Fibroblast of lung (primary cell): ENCODE measurements around the gene TMCC2. TPM values are rescaled to one million over a fixed set of nuclear protein-coding genes. Genes with fewer than 3 reads are reported as not detected.

Experiments used
- DNase-seq, 2 donors: peaks; one replicate each; pipeline versions ENCODE4 v3.0.0 to v3.0.0-alpha.2; 2010; ENCODE audit warnings: low read depth in 2 of 2
- H2AFZ ChIP-seq: 2 replicates; pipeline ENCODE4 v1.5.1; 2012; ENCODE audit warnings: low read length, control low read depth, inconsistent platforms
- H3K27ac ChIP-seq: 2 replicates; pipeline ENCODE4 v1.5.1; 2011; ENCODE audit warnings: low read length, control low read depth; ENCODE audit not compliant: insufficient read depth
- H3K27me3 ChIP-seq: 2 replicates; pipeline ENCODE4 v1.5.1; 2011; ENCODE audit warnings: mild to moderate bottlenecking, low read length; ENCODE audit not compliant: control insufficient read depth, insufficient read depth
- H3K36me3 ChIP-seq: 2 replicates; pipeline ENCODE4 v1.5.1; 2011; ENCODE audit warnings: low read length; ENCODE audit not compliant: control insufficient read depth, insufficient read depth
- H3K4me1 ChIP-seq: 2 replicates; pipeline ENCODE4 v1.5.1; 2011; ENCODE audit warnings: low read length; ENCODE audit not compliant: control insufficient read depth, insufficient read depth; ENCODE audit errors: extremely low read depth
- H3K4me2 ChIP-seq: 2 replicates; pipeline ENCODE4 v1.5.1; 2011; ENCODE audit warnings: low read length, control low read depth; ENCODE audit not compliant: insufficient read depth; ENCODE audit errors: extremely low read depth
- H3K4me3 ChIP-seq, 4 experiments: fragments of 200-600 bp in 1 of 4; sonication (generic) in 1 of 4; replicated peaks in 1 of 4; 2 replicates each; pipeline ENCODE4 v1.5.1; 2011 to 2016; ENCODE audit warnings: low read length in 4 of 4, low read depth in 3 of 4, mild to moderate bottlenecking in 3 of 4, control low read depth in 2 of 4, inconsistent platforms in 1 of 4, mixed read lengths in 1 of 4; ENCODE audit not compliant: insufficient read depth in 1 of 4; ENCODE audit errors: control extremely low read depth in 1 of 4
- H3K79me2 ChIP-seq: 2 replicates; pipeline ENCODE4 v1.5.1; 2012; ENCODE audit warnings: mild to moderate bottlenecking, low read length, inconsistent platforms; ENCODE audit not compliant: control insufficient read depth, insufficient read depth
- H3K9ac ChIP-seq: 2 replicates; pipeline ENCODE4 v1.5.1; 2011; ENCODE audit warnings: mild to moderate bottlenecking, low read length, control low read depth; ENCODE audit not compliant: insufficient read depth
- H3K9me3 ChIP-seq: 2 replicates; pipeline ENCODE4 v1.5.1; 2012; ENCODE audit warnings: low read depth, low read length; ENCODE audit not compliant: control insufficient read depth, insufficient read depth
- H4K20me1 ChIP-seq: 2 replicates; pipeline ENCODE4 v1.5.1; 2011; ENCODE audit warnings: low read length; ENCODE audit not compliant: control insufficient read depth, insufficient read depth; ENCODE audit errors: extremely low read depth
- EZH2 ChIP-seq: IDR thresholded peaks from 2 replicates; pipeline ENCODE4 v1.5.1; 2012; ENCODE audit warnings: low read length, control low read depth, mild to moderate bottlenecking; ENCODE audit errors: missing control alignments
- polyA plus RNA-seq, 2 donors: library from polyadenylated mRNA; depleted of rRNA in 1 of 2; stranded (reverse) in 1 of 2; unstranded in 1 of 2; fragments of >200 nt; gene quantifications; 2 replicates each; pipeline ENCODE4 v1.2.1, GENCODE V29; 2011 to 2012; ENCODE audit warnings: missing spikeins in 1 of 2
- total RNA-seq: library from RNA; depleted of rRNA; stranded (reverse); fragments of >200 nt; gene quantifications from 2 replicates; pipeline ENCODE4 v1.2.1, GENCODE V29; 2014
- TF ChIP-seq, protein P1 (sequence below), 2 donors: IDR thresholded peaks in 1 of 2; conservative IDR thresholded peaks in 1 of 2; 1 replicate in 1 of 2; 2 replicates in 1 of 2; pipeline ENCODE4 v1.5.1; 2011 to 2012; ENCODE audit warnings: low read length in 2 of 2, control low read depth in 1 of 2, inconsistent platforms in 1 of 2, low read depth in 1 of 2, mild to moderate bottlenecking in 1 of 2

TMCC2 gene
- total and polyA plus RNA-seq, 2 donors (not counting 1 experiment from before 2014, with no cell fraction given): 2.3 to 6.9 TPM

DNA sequence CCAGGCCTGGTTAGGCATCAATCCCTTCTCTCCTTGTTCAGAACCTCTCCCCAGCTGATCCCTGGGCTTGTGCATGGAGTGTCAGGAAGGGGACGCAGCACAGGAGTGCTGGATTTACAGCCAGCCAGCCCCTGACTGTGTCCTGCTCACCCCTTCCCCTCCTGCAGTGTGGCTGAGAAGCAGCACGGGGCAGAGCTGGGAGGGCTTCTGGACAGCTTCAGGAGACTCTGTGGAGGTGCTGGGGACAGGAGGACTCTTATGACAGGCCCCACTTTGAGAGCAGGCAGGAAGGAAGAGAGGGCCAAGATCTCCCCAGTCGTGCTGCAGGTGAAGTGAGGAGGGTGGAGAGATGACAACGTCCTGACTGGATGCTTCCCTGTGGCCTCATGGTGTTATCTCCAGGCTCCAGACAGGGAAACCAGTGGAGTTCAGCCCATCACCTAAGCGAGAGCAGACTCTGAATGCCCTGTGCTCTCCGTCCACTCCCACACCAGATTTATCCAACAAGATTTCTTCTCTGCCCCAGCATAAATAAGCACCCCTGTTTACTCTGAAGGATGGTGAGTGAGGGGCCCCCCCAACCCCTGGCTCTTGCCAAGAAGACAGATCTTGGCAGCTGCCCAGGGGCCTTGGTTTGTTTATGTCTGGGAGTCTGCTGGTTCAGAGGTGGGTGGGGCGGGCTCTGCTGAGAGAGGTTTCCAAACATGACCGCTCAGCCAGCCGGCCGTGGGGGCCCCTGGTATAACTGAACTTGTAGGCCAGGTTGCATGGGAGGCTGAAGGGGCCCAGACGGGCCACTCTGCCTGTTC lies 21.3 kb downstream of the TMCC2 start:
- H2AFZ ChIP-seq: no peak overlapping the region
- no peaks in the 10 kb centered on the region for H3K36me3 ChIP-seq
- H3K27ac ChIP-seq: no peak overlapping the region
- peak overlapping the region; percentile 4 for H3K9ac ChIP-seq
- no peaks in the 10 kb centered on the region for H3K27me3 ChIP-seq
- H3K4me2 ChIP-seq: peak overlapping the region; percentile 35
- H3K79me2 ChIP-seq: no peaks in the 10 kb centered on the region
- no peaks in the 10 kb centered on the region for H3K9me3 ChIP-seq
- peaks cover 8% of the 10 kb centered on the region for H3K4me1 ChIP-seq
- DNase-seq: peak; percentile 75 to 85
- TF ChIP-seq, protein P1, sequence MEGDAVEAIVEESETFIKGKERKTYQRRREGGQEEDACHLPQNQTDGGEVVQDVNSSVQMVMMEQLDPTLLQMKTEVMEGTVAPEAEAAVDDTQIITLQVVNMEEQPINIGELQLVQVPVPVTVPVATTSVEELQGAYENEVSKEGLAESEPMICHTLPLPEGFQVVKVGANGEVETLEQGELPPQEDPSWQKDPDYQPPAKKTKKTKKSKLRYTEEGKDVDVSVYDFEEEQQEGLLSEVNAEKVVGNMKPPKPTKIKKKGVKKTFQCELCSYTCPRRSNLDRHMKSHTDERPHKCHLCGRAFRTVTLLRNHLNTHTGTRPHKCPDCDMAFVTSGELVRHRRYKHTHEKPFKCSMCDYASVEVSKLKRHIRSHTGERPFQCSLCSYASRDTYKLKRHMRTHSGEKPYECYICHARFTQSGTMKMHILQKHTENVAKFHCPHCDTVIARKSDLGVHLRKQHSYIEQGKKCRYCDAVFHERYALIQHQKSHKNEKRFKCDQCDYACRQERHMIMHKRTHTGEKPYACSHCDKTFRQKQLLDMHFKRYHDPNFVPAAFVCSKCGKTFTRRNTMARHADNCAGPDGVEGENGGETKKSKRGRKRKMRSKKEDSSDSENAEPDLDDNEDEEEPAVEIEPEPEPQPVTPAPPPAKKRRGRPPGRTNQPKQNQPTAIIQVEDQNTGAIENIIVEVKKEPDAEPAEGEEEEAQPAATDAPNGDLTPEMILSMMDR (conservative IDR thresholded peaks at IDR 0.05 in 1 of 2, IDR thresholded peaks at IDR 0.05 in 1 of 2; ENCODE audit: low read depth in 1 of 2, low read length in 2 of 2): no peak
- TF ChIP-seq EZH2: no peak
- H4K20me1 ChIP-seq: no peaks in the 10 kb centered on the region
- H3K4me3 ChIP-seq: no peak overlapping the region

DNA sequence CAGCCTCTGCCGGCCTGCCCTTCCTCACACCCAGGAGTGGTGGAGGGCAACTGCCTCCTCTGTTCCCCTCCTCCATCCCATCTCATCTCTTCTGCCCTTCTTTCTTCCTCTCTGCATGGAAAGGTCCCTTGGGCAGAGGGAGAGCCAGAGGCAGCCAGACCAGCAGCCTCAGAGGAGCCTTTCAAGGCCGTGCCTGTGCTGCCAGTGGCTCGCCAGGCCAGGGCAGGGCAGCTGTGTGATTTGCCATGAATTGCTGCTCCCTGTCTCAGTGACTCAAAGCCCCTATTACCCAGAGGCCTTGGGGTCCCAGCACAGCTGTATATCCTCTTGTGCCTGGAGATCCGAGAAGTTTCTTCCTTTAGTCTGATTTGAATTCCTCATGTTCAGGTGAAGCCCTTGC lies 21.9 kb downstream of the TMCC2 start:
- no peak for DNase-seq
- TF ChIP-seq, protein P1 (conservative IDR thresholded peaks at IDR 0.05 in 1 of 2, IDR thresholded peaks at IDR 0.05 in 1 of 2; ENCODE audit: low read depth in 1 of 2, low read length in 2 of 2): no peak
- TF ChIP-seq EZH2: no peak
- peak overlapping the region; percentile 35 for H3K4me2 ChIP-seq
- H2AFZ ChIP-seq: no peak overlapping the region
- no peaks in the 10 kb centered on the region for H3K36me3 ChIP-seq
- no peaks in the 10 kb centered on the region for H3K9me3 ChIP-seq
- H3K9ac ChIP-seq: no peak overlapping the region
- H3K4me3 ChIP-seq: no peak overlapping the region
- H3K4me1 ChIP-seq: peaks cover 8% of the 10 kb centered on the region
- H3K27me3 ChIP-seq: no peaks in the 10 kb centered on the region
- H3K79me2 ChIP-seq: no peaks in the 10 kb centered on the region
- no peaks in the 10 kb centered on the region for H4K20me1 ChIP-seq
- H3K27ac ChIP-seq: no peak overlapping the region

DNA sequence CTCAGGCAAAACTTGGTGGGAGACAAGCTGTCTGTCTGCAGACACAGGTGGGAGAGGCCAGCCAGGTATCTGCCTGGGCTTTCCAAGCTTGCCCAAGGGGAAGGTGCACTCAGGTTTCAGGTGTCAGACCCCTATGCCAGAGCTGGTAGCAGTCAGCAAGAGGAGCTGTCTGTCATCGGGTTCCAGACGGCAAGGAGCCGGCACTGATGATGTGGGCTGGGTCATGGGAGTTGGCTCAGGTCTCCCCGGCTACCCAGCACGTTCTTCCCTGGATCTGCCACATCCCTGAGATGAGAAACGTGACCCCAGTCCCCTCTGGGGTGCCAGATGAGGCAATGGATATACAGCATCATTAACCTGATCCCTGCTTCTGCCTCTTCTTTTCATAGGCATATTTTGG lies 23.0 kb downstream of the TMCC2 start:
- no peak for TF ChIP-seq EZH2
- TF ChIP-seq, protein P1 (conservative IDR thresholded peaks at IDR 0.05 in 1 of 2, IDR thresholded peaks at IDR 0.05 in 1 of 2; ENCODE audit: low read depth in 1 of 2, low read length in 2 of 2): no peak
- no peaks in the 10 kb centered on the region for H3K79me2 ChIP-seq
- H3K4me3 ChIP-seq: no peak overlapping the region
- H3K36me3 ChIP-seq: no peaks in the 10 kb centered on the region
- H3K9ac ChIP-seq: no peak overlapping the region
- no peak overlapping the region for H3K4me2 ChIP-seq
- no peak overlapping the region for H3K27ac ChIP-seq
- no peaks in the 10 kb centered on the region for H4K20me1 ChIP-seq
- H3K4me1 ChIP-seq: peaks cover 8% of the 10 kb centered on the region
- DNase-seq: no peak
- no peaks in the 10 kb centered on the region for H3K9me3 ChIP-seq
- no peaks in the 10 kb centered on the region for H3K27me3 ChIP-seq
- no peak overlapping the region for H2AFZ ChIP-seq
